GM12878 (cell line): ENCODE measurements around the gene GDAP1L1. TPM values are rescaled to one million over a fixed set of nuclear protein-coding genes. Genes with fewer than 3 reads are reported as not detected.

ENCODE experiments used
- ATAC-seq: fragments of 200-7000 bp; cut with Tn5 transposase; 3 replicates; pipeline ENCODE4 v1.9.1; 2020; ENCODE audit warnings: mild to moderate bottlenecking, moderate library complexity
- BruUV-seq: library from RNA; stranded (reverse); fragments of 400-500 nt; replicated peaks from 2 replicates; lab custom pipeline; 2021; lab: Mats Ljungman, UMichigan
- CTCF ChIA-PET: fragments of 300-600 bp; sonication (Branson Sonifier 250); formaldehyde crosslinking; extraction: SDS; loops from one replicate; lab custom pipeline; 2021; ENCODE audit warnings: inconsistent platforms; lab: Yijun Ruan, JAX
- POLR2A ChIA-PET: fragments of 350-600 bp; formaldehyde crosslinking; extraction: SDS; loops from one replicate; lab custom pipeline; 2021; ENCODE audit warnings: inconsistent platforms; lab: Charles Lee
- RAD21 ChIA-PET: fragments of 300-600 bp; sonication (Branson Sonifier 250); formaldehyde crosslinking; loops from one replicate; lab custom pipeline; 2023; ENCODE audit warnings: antibody characterized with exemption; ENCODE audit not compliant: unreplicated experiment; lab: Charles Lee
- SMC1A ChIA-PET: fragments of 300-600 bp; sonication (Branson Sonifier 250); formaldehyde crosslinking; loops from one replicate; lab custom pipeline; 2023; ENCODE audit not compliant: unreplicated experiment, uncharacterized antibody; lab: Charles Lee
- DNase-seq: peaks from one replicate; pipeline ENCODE4 v3.0.0-alpha.2; 2011; ENCODE audit warnings: low read depth, low spot score
- FAIRE-seq: peaks from 3 replicates; lab custom pipeline; 2011; peaks lifted over from hg19 to GRCh38; lab: Jason Lieb, UNC
- H2AFZ ChIP-seq: 2 replicates; pipeline ENCODE4 v1.6.0; 2011; ENCODE audit warnings: low read depth, low read length, control low read depth; ENCODE audit not compliant: control insufficient read depth
- H3K27ac ChIP-seq: 2 replicates; pipeline ENCODE4 v1.5.1; 2011; ENCODE audit warnings: control low read depth; ENCODE audit not compliant: control insufficient read depth, insufficient read depth
- H3K27me3 ChIP-seq, 2 experiments: replicated peaks in 1 of 2; 2 replicates each; pipeline versions ENCODE4 v1.6.0 to v1.6.1; 2011; ENCODE audit warnings: low read length in 1 of 2; ENCODE audit not compliant: control insufficient read depth in 2 of 2, insufficient read depth in 2 of 2
- H3K36me3 ChIP-seq, 2 experiments: 2 replicates each; pipeline ENCODE4 v1.5.1; 2011; ENCODE audit warnings: low read length in 1 of 2; ENCODE audit not compliant: control insufficient read depth in 2 of 2, insufficient read depth in 2 of 2
- H3K4me1 ChIP-seq: 2 replicates; pipeline ENCODE4 v1.6.1; 2011; ENCODE audit warnings: mild to moderate bottlenecking, low read length, moderate library complexity, mixed read lengths; ENCODE audit not compliant: control insufficient read depth, insufficient read depth
- H3K4me2 ChIP-seq: 2 replicates; pipeline ENCODE4 v1.6.0; 2011; ENCODE audit warnings: control low read depth; ENCODE audit not compliant: control insufficient read depth, insufficient read depth
- H3K4me3 ChIP-seq: fragments of 200-600 bp; sonication (generic); 2 replicates; pipeline ENCODE4 v1.5.1; 2016
- H3K79me2 ChIP-seq: 2 replicates; pipeline ENCODE4 v1.6.0; 2011; ENCODE audit warnings: low read length; ENCODE audit not compliant: control insufficient read depth, insufficient read depth
- H3K9ac ChIP-seq: 2 replicates; pipeline ENCODE4 v1.8.0; 2011; ENCODE audit warnings: low read length, control low read depth, mixed read lengths; ENCODE audit not compliant: control insufficient read depth, insufficient read depth
- H3K9me3 ChIP-seq: replicated peaks from 3 replicates; pipeline ENCODE4 v1.5.1; 2011; ENCODE audit warnings: mild to moderate bottlenecking, low read length; ENCODE audit not compliant: control insufficient read depth, insufficient read depth
- H4K20me1 ChIP-seq: 2 replicates; pipeline ENCODE4 v1.6.0; 2011; ENCODE audit not compliant: control insufficient read depth, insufficient read depth
- PKNOX1 ChIP-seq: fragments of 450-650 bp; IDR thresholded peaks from 2 replicates; pipeline ENCODE4 v1.6.1; 2016; ENCODE audit warnings: mild to moderate bottlenecking
- RFX5 ChIP-seq: IDR thresholded peaks from 2 replicates; pipeline ENCODE4 v1.6.1; 2011; ENCODE audit warnings: low read depth, low read length, improper control_type of control experiment
- SIN3A ChIP-seq: IDR thresholded peaks from 2 replicates; pipeline ENCODE4 v1.6.1; 2012; ENCODE audit warnings: low read depth, low read length, improper control_type of control experiment
- SRF ChIP-seq, 2 experiments: IDR thresholded peaks; 2 replicates each; pipeline ENCODE4 v1.6.1; 2011; ENCODE audit warnings: low read depth in 2 of 2, low read length in 2 of 2, mild to moderate bottlenecking in 1 of 2, moderate library complexity in 1 of 2
- SUZ12 ChIP-seq: fragments of 200-600 bp; sonication (generic); IDR thresholded peaks from one replicate; pipeline ENCODE4 v1.6.1; 2018; ENCODE audit warnings: antibody characterized with exemption, mild to moderate bottlenecking; ENCODE audit not compliant: unreplicated experiment
- WGBS: methylation state at CpG from one replicate; pipeline ENCODE4 v1.1.6; 2016; ENCODE audit warnings: low lambda C conversion rate; ENCODE audit not compliant: insufficient replicate concordance, insufficient coverage; ENCODE audit errors: missing lambda C conversion rate; 5-methylcytosine and 5-hydroxymethylcytosine counted together
- in situ Hi-C: fragments of 300-500 bp; cut with MboI; formaldehyde crosslinking; loops from 9 replicates; pipeline ENCODE4 v1.14.3; 2018; ENCODE audit warnings: mixed read lengths
- intact Hi-C: fragments of 100-400 bp; cut with micrococcal nuclease; formaldehyde crosslinking; loops from one replicate; pipeline ENCODE4 v1.14.2; 2022; ENCODE audit not compliant: unreplicated experiment
- polyA plus RNA-seq, 11 experiments: library from polyadenylated mRNA; depleted of rRNA in 4 of 11; unstranded in 6 of 11; stranded (reverse) in 5 of 11; fragments of >200 nt; fragmentation: Nextera tagmentation in 4 of 11; fragmentation: Illumina TruSeq in 1 of 11; extraction: Ambion mirVana in 4 of 11; extraction: Trizol in 1 of 11; gene quantifications; 1 replicate in 1 of 11; 2 replicates in 10 of 11; pipeline versions ENCODE4 v1.2.1 to v1.2.3, GENCODE V29; 2011 to 2016; ENCODE audit warnings: inconsistent platforms in 2 of 11, missing spikeins in 2 of 11, low read depth in 1 of 11
- total RNA-seq, 4 experiments: library from RNA; depleted of rRNA in 3 of 4; stranded (reverse); fragments of >200 nt in 3 of 4; fragmentation: Illumina TruSeq in 1 of 4; extraction: Trizol in 1 of 4; gene quantifications; 2 replicates each; pipeline versions ENCODE4 v1.2.1 to v1.2.3, GENCODE V29; 2013 to 2021
- TF ChIP-seq, protein P1 (sequence below): IDR thresholded peaks from 2 replicates; pipeline ENCODE4 v1.6.1; 2011; ENCODE audit warnings: borderline replicate concordance, low read depth, mild to moderate bottlenecking, moderate library complexity, mixed read lengths, low read length; ENCODE audit not compliant: insufficient read depth; ENCODE audit errors: extremely low read length

Gene GDAP1L1
- total and polyA plus RNA-seq, 10 of the 15 experiments (the other 5 are each of a cell fraction or from before 2014, with no cell fraction given) = 0.08 to 0.38 TPM; not detected in 8

DNA sequence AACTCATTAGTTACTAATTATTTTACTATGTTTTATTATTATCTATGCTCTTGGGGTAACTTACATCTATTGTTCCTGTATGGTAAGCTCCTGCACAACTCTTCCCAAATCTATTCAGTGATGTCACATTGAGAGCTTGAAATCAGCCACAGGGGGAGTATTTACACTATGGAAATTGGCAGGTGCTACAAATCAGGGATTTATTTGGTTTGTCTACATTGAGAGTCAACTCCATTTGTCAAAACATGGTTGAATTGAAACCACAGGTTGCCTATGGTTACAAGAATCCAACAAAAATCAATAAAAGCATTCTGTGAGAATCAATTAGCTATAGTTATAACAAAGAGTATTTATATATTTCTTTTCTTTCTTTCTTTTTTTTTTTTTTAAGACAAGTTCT lies 67.8 kb downstream of the GDAP1L1 start:
- ChIA-PET SMC1A (interaction anchor here (0.9 to 7.3 kb wide), 2 partner anchors 19 to 100 kb away, joined by 3 to 118 read pairs; no protein-coding TSS in a partner anchor), POLR2A (no interaction called here), RAD21 (interaction anchor here (6.3 kb wide), 1 partner anchor 98 kb away, joined by 73 read pairs; no protein-coding TSS in a partner anchor), CTCF (interaction anchor here (0.7 to 8.1 kb wide), 4 partner anchors 32 to 112 kb away, joined by 4 to 257 read pairs (median 4); no protein-coding TSS in a partner anchor)
- H3K79me2 ChIP-seq = peaks cover 6% of the 10 kb centered on the region; the same call in 1 of the 2 replicates
- H3K4me3 ChIP-seq = no peak overlapping the region
- H2AFZ ChIP-seq = no peak overlapping the region
- in situ Hi-C loops = loop anchor here (5.0 kb wide), 1 partner anchor 98 kb away; no protein-coding TSS in a partner anchor
- H3K27ac ChIP-seq = no peak overlapping the region
- intact Hi-C loops = no loop called here
- no peaks in the 10 kb centered on the region for H4K20me1 ChIP-seq
- no peak overlapping the region for H3K9ac ChIP-seq
- TF ChIP-seq, protein P1, sequence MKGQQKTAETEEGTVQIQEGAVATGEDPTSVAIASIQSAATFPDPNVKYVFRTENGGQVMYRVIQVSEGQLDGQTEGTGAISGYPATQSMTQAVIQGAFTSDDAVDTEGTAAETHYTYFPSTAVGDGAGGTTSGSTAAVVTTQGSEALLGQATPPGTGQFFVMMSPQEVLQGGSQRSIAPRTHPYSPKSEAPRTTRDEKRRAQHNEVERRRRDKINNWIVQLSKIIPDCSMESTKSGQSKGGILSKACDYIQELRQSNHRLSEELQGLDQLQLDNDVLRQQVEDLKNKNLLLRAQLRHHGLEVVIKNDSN = no peak
- no peak for TF ChIP-seq RFX5
- no peak for TF ChIP-seq SUZ12
- TF ChIP-seq SRF (IDR thresholded peaks at IDR 0.05; ENCODE audit: low read depth in 2 of 2, low read length in 2 of 2) = no peak
- H3K27me3 ChIP-seq = no peaks in the 10 kb centered on the region
- FAIRE-seq (no peak), DNase-seq (no peak), ATAC-seq (no peak)
- BruUV-seq = no TSS peak
- no peaks in the 10 kb centered on the region for H3K9me3 ChIP-seq
- no peaks in the 10 kb centered on the region for H3K36me3 ChIP-seq
- no peaks in the 10 kb centered on the region for H3K4me1 ChIP-seq
- no peak overlapping the region for H3K4me2 ChIP-seq

GRCh38 chr20:44319839-44320422 lies 72.8 kb downstream of the GDAP1L1 start:
- CTCF ChIA-PET = interaction anchor here (1.4 to 3.0 kb wide), 3 partner anchors 9 to 102 kb away, joined by 3 to 16 read pairs (median 12); partner anchors contain the start of gene FITM2
- H3K27ac ChIP-seq = no peak overlapping the region
- H3K79me2 ChIP-seq = no peaks in the 10 kb centered on the region
- no peak overlapping the region for H3K4me3 ChIP-seq
- SMC1A ChIA-PET = interaction anchor here (1.4 kb wide), 1 partner anchor 8 kb away, joined by 6 read pairs; the partner anchor contains the start of gene FITM2
- H3K36me3 ChIP-seq = no peaks in the 10 kb centered on the region
- H2AFZ ChIP-seq = no peak overlapping the region
- H4K20me1 ChIP-seq = no peaks in the 10 kb centered on the region
- RAD21 ChIA-PET = interaction anchor here (1.0 kb wide), 1 partner anchor 102 kb away, joined by 3 read pairs; no protein-coding TSS in a partner anchor
- no peak overlapping the region for H3K9ac ChIP-seq
- TF ChIP-seq PKNOX1 (peak; percentile 43; the same call in 1 of the 2 replicates), SIN3A (no peak)
- POLR2A ChIA-PET = no interaction called here
- no TSS peak for BruUV-seq
- in situ Hi-C loops = no loop called here
- FAIRE-seq (no peak), DNase-seq (no peak), ATAC-seq (no peak)
- no peaks in the 10 kb centered on the region; the same call in 2 of the 3 replicates for H3K9me3 ChIP-seq
- H3K27me3 ChIP-seq = no peaks in the 10 kb centered on the region
- no peak overlapping the region for H3K4me2 ChIP-seq
- intact Hi-C loops = no loop called here
- no peaks in the 10 kb centered on the region for H3K4me1 ChIP-seq
- WGBS = 95% methylated on average over 2 of the region's 2 CpGs
